Measurements from ENCODE around the gene ZNF451. TPM values are rescaled to one million over a fixed set of nuclear protein-coding genes. Genes with fewer than 3 reads are reported as not detected.

ZNF451 gene
- total RNA-seq, 1 donor from 2014 or later: 41.5 TPM

GRCh38 chr6:57147955-57148858 is 58.2 kb downstream of the ZNF451 start:
- DNase-seq (ENCODE audit: low spot score): no peak

GRCh38 chr6:57158658-57159057 is 68.7 kb downstream of the ZNF451 start:
- no peak for DNase-seq (ENCODE audit: low spot score)

DNA sequence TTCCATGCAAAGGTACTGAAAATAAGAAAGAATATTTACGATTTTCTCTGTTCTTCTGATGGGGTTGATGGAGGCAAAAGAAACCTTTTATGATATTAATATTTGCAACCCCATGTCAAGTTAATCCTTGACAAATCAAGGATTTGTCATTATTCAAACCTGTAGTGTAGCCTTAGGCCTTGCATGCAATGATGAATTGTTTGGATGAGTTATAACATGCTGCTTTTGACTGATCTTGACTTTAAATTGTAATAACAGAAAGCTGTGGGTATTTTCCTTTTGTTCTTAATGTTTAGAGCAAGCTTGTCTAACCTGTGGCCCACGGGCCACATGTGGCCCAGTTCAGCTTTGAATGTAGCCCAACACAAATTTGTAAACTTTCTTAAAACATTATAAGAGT is 69.1 kb downstream of the ZNF451 start:
- DNase-seq (ENCODE audit: low spot score): no peak

- no peak for DNase-seq (ENCODE audit: low spot score)
Measured at GRCh38 chr6:57162028-57162427, 72.0 kb downstream of the ZNF451 start.

DNA sequence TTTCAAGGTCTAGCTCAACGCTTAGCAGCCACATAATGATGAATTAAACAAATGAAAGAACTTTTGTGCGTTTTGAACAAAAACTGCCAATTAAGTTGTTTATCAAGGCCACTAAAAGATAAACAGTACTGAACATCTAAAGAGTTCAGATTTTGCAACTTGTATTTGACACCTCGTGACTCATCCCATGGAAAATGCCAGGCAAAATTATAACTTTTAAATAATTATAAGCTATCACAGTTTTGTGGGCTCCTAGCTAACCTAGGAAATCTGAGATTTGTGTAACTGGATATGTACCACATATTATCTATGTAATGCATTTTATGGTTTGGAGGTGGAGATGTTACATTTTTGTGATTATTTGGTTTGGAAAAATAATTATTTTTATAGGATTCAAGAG is 72.5 kb downstream of the ZNF451 start:
- DNase-seq (ENCODE audit: low spot score): no peak

DNA sequence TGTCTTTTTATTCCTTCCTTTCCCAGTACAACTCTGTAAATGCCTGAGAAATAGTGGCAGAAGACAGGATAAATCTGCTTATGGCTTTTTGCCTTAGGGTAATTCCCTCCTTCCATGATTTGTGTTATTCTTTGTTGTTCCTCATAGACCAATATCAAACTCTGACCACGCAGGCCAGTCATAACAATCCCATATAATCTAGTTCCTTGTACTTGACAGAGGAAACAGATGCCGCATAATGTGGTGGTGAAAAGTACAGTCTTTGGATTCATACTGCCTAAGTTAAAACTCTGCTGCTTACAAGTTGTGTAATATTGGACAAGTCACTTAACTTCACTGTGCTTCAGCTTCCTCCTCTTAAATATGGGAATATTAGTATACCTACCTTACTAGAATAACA is 74.0 kb downstream of the ZNF451 start:
- DNase-seq (ENCODE audit: low spot score): no peak

GRCh38 chr6:57165080-57165479 is 75.1 kb downstream of the ZNF451 start:
- DNase-seq (ENCODE audit: low spot score): no peak

DNA sequence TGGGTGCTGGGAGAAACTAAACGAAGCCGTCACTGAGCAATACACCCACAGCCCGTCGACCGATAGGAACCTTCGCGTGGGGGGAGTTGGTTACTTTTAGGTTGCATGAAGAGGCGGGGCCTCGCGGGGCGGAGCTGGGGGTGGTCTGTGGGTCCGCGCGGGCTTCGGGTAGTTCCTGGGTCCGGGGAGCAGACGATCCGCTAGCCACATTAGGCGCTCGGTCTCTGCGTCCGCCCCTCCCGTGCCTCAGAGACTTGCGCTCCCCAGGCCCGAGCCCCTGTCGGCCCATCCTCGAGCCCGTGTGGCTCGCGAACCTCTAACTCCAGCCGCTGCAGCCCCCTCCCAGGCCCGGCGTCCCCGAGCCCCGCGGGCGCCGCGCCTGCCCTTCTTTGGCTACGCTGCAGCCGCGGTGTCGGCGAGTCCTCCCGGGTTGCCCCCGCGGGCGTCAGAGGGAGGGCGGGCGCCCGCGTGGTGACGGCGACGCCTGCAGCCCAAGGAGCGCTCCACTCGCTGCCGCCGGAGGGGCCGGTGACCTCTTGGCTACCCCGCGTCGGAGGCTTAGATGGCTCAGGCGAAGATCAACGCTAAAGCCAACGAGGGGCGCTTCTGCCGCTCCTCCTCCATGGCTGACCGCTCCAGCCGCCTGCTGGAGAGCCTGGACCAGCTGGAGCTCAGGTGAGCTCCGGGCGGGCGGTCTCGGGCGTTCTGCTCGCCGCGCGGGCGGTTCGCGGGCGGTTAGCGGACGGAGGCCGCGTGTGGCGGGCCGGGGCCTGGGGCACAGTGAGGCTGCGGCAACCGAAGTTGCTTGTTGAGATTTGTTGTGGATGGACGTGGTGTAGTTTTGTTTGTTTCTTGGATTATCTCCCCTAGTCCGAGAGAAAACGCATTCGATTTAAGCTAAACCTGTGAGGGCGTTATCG is 82.4 kb downstream of the ZNF451 start, which contains the start of gene BAG2:
Gene BAG2, plus strand, starts transcription at position 191 of the 920 bp plus-strand sequence. Its CDS starts 372 bp downstream, at position 563.
- peak; percentile 84 for DNase-seq (ENCODE audit: low spot score)

- no peak for DNase-seq (ENCODE audit: low spot score)
Measured at GRCh38 chr6:57173056-57173885, 83.3 kb downstream of the ZNF451 start.

DNA sequence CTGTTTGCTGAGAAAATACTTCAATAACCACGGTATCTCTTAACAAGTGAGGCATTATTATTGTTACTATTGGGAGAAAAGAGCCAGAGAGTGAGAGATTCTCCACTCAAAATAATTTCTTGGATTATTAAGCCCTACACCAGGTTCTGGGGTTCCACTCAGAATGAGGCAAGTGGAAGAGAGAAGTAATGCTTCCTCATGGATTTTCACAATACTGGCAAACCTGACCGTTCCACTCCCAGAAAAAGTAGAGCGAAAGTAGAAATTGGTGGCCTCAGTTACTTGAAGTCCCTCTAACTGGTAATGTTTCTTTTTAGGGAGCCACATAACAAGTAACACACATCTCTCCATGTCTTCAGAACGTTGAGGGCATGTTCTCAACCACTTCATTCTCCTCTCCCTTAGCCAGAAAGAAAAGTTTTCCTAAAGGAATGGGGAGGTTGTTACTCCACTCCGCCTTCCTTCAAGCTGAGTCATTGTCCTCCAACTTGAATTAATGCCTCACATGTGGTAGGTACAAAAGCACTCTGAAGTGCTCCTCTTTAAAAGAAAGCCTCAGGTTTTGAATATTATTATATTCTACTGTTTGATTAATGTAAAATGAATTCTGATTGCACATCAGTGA is 84.0 kb downstream of the ZNF451 start:
- DNase-seq (ENCODE audit: low spot score): no peak

- DNase-seq (ENCODE audit: low spot score): no peak
Measured at GRCh38 chr6:57174511-57174907, 84.5 kb downstream of the ZNF451 start.

DNA sequence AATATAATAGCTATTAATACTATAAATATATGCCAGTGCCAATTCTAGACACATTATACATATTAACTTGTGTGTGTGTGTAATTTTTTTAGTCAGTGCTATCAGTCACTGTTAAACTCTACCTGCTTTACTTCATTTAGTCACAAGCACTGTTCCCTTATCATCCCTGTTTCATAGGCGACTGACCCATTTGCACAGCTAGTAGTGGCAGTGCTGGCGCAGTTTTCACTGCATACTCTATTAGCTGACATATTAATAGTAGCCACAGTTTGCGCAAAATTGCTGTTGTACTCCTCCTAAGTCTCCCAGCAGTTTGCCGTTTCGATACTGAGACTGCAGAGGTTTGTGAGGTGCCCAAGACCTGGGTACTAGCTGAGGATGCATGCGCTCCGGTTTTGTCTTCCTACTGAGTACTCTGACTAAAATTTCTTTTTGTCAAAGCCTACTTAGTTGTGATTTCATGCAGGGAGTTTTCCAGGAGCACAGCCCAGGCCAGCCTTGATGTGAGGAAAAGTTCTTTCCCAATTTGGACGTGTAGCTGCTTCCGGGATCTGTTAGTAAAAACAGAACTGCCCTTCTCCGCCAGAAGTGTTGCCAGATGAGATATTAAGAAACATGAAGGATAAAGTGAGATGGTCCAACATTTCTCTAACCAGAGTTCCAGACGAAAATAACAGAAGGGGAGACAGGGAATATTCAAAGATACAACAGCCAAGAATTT is 87.7 kb downstream of the ZNF451 start:
- DNase-seq (ENCODE audit: low spot score): peak; percentile 51

DNA sequence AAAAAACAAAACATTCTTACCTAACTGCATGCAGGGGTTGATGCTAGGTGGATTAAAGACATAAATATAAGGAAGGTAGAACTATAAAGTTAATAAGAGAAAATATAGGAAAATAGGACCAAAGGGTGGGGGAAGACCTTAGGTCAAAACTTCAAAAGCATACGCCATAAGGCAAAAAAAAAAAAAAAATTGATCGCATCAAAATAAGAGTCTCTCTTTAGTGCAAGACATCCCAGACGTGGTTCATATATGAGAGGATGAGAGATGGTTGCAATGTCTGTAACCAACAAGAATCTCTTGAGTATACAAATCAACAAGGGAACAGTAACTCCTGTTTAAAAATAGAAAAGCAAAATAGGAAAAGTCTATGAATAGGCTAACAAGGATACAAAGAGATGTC is 90.6 kb downstream of the ZNF451 start:
- DNase-seq (ENCODE audit: low spot score): no peak

- no peak for DNase-seq (ENCODE audit: low spot score)
Measured at GRCh38 chr6:57182017-57182432, 92.0 kb downstream of the ZNF451 start.

- DNase-seq (ENCODE audit: low spot score): no peak
Measured at GRCh38 chr6:57183336-57183735, 93.3 kb downstream of the ZNF451 start.

DNA sequence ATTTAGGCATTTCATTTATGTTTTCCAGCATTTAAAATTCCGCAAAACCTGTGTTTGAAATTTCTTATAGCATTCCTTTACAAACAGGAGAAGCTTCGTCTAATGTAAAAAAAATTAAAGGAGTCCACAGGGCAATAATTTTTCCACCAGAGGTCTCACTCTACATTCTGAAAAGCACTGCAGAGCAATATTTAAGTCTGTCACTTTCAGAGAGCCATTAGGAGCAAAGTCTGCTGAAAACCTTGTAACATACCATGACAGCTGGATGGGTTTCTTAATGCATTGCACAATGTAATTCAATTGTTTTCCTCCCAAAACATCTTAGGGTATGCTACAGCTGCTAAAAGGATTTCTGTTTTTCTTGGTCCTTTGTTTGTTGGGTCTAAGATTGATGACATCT is 100.2 kb downstream of the ZNF451 start:
- no peak for DNase-seq (ENCODE audit: low spot score)

DNA sequence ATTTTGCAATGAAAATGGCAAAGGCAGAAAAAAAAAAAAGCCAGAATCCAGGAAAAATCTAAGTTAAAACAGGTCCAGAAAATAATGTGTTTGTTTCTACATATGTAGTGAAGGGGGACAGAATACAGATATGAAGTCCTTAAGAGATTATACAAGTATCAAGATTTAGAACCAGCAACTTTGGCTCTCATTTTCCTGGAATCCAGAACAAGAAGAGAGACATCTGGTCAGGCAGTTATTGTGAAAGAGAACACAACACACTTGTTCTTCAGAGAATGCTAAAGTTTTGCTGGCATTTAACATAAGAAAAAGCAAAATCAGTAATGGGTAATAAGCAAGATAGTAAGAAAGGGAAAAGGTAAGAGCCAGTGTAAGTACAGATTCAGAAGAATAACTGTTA is 103.2 kb downstream of the ZNF451 start:
- DNase-seq (ENCODE audit: low spot score): no peak

- DNase-seq (ENCODE audit: low spot score): no peak
Measured at GRCh38 chr6:57195457-57195856, 105.5 kb downstream of the ZNF451 start.

DNA sequence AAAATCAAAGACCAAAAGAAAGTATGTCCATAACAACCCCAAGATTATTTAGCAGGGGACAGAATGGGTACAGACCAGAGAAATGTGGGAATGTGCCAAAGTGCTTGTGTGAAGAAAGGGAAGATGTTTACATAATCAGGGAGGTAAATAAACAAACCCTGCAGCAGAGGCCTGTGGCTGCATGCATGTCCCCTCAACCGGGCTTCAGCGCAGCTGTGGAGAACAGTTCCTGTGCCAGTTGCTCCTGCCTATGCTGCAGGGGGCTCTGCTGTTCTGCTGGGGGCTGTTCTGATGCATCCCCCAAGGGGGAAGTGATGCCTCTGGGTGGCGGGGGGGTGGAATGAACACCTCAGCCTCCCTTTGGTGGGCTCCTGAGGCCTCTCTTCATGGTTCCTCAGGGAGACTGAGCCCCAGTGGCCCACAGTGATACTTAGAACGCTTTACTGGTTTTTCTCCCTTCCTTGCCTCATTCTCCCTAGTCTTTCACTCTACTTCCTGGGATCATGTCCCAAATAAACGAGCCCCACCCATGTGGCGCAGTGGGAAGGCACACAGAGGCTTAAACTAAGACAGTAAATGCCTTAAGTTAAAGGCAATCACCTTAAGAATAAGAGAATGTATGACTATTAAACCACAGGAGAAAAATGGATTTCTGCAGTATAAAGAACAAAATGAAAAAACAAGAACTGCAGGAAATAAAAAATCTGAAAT is 109.1 kb downstream of the ZNF451 start:
- DNase-seq (ENCODE audit: low spot score): no peak

- DNase-seq (ENCODE audit: low spot score): no peak
Measured at GRCh38 chr6:57201718-57202117, 111.7 kb downstream of the ZNF451 start.
